Measurements from ENCODE around the gene SLC41A3.

The SLC41A3 gene

GRCh38 chr3:126119976-126120375 is 36.1 kb upstream of the SLC41A3 start:
- no peak for TF ChIP-seq CTCF (IDR thresholded peaks at IDR 0.05; ENCODE audit: low read depth, low read length)

GRCh38 chr3:126119008-126119675 is 35.2 kb upstream of the SLC41A3 start:
- DNase-seq (ENCODE audit: low read depth in 2 of 2), result no peak
- TF ChIP-seq CTCF (IDR thresholded peaks at IDR 0.05; ENCODE audit: low read depth, low read length), result no peak
- no peak overlapping the region for H3K4me3 ChIP-seq (replicated peaks in 1 of 2; ENCODE audit: low read depth in 2 of 2, low read length in 2 of 2)

More at GRCh38 chr3:126119976-126120375, 36.1 kb upstream of the SLC41A3 start:
- no peak for DNase-seq (ENCODE audit: low read depth in 2 of 2)
- no peak overlapping the region for H3K4me3 ChIP-seq (replicated peaks in 1 of 2; ENCODE audit: low read depth in 2 of 2, low read length in 2 of 2)

GRCh38 chr3:126118591-126118990 is 34.7 kb upstream of the SLC41A3 start:
- no peak overlapping the region for H3K4me3 ChIP-seq (replicated peaks in 1 of 2; ENCODE audit: low read depth in 2 of 2, low read length in 2 of 2)
- no peak for TF ChIP-seq CTCF (IDR thresholded peaks at IDR 0.05; ENCODE audit: low read depth, low read length)
- no peak for DNase-seq (ENCODE audit: low read depth in 2 of 2)

- H3K4me3 ChIP-seq (replicated peaks in 1 of 2; ENCODE audit: low read depth in 2 of 2, low read length in 2 of 2), result no peak overlapping the region
- no peak for DNase-seq (ENCODE audit: low read depth in 2 of 2)
- no peak for TF ChIP-seq CTCF (IDR thresholded peaks at IDR 0.05; ENCODE audit: low read depth, low read length)
Measured at GRCh38 chr3:126117786-126118185, 33.9 kb upstream of the SLC41A3 start.

- TF ChIP-seq CTCF (IDR thresholded peaks at IDR 0.05; ENCODE audit: low read depth, low read length), result no peak
- H3K4me3 ChIP-seq (replicated peaks in 1 of 2; ENCODE audit: low read depth in 2 of 2, low read length in 2 of 2), result no peak overlapping the region
- no peak for DNase-seq (ENCODE audit: low read depth in 2 of 2)
Measured at GRCh38 chr3:126117212-126117611, 33.3 kb upstream of the SLC41A3 start.

- no peak for DNase-seq (ENCODE audit: low read depth in 2 of 2)
- TF ChIP-seq CTCF (IDR thresholded peaks at IDR 0.05; ENCODE audit: low read depth, low read length), result no peak
- no peak overlapping the region for H3K4me3 ChIP-seq (replicated peaks in 1 of 2; ENCODE audit: low read depth in 2 of 2, low read length in 2 of 2)
Measured at GRCh38 chr3:126116526-126116925, 32.6 kb upstream of the SLC41A3 start.

Measured in cardiac fibroblast (primary cell).